HEK293 (cell line): ENCODE data around the gene ZXDC.

ENCODE experiments used
- BCL11A ChIP-seq: fragments of 450-650 bp; formaldehyde crosslinking; IDR thresholded peaks from 2 replicates; pipeline ENCODE4 v1.5.1; 2016; ENCODE audit warnings: low read depth, missing biosample characterization, missing genetic modification characterization
- TF ChIP-seq, protein P1 (sequence below): fragments of 450-650 bp; formaldehyde crosslinking; IDR thresholded peaks from 2 replicates; pipeline ENCODE4 v1.5.1; 2016; ENCODE audit warnings: missing biosample characterization, missing genetic modification characterization

DNA sequence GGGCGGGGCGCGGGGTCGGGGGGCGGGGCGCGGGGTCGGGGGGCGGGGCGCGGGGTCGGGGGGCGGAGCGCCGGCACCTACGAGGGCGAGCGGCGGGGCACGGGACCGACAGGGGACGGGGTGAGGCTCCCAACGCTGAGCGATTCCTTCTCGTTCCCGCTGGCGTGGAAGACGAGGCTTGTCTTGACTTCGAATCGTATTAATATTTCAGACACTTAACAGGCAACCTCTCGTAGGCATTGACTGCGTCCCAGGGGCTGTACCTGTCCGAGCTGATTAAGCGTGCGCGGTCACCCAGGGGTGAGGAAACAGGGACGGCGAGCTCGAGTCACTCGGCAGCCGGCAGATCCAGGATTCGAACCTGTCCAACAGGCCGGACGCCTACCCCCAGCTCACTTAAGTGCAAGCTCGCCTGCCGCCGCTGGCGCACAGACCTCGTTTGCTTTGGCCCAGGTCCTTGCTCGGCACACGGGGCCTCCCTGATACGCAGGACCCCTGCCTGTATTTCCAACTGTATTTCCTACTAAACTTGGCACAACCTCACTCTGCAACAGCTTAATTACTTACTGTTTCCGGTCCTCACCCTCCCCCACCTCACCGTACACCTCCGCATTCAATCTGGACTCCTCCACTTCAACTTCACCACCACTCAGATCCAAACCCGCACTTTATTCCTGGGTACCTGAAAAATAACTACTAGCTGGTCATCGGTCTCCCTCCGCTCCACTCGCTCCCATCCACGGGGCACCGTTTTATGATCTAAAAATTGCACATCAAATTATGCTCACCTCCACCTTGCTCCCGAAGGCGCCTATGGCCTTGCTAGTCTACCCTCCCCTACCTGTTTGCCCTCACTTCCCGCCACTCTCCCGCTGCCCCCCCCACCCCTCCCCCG lies 722 bp upstream of the ZXDC start:
- TF ChIP-seq, protein P1, sequence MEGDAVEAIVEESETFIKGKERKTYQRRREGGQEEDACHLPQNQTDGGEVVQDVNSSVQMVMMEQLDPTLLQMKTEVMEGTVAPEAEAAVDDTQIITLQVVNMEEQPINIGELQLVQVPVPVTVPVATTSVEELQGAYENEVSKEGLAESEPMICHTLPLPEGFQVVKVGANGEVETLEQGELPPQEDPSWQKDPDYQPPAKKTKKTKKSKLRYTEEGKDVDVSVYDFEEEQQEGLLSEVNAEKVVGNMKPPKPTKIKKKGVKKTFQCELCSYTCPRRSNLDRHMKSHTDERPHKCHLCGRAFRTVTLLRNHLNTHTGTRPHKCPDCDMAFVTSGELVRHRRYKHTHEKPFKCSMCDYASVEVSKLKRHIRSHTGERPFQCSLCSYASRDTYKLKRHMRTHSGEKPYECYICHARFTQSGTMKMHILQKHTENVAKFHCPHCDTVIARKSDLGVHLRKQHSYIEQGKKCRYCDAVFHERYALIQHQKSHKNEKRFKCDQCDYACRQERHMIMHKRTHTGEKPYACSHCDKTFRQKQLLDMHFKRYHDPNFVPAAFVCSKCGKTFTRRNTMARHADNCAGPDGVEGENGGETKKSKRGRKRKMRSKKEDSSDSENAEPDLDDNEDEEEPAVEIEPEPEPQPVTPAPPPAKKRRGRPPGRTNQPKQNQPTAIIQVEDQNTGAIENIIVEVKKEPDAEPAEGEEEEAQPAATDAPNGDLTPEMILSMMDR (tag by site-specific recombination) = no peak
- no peak for TF ChIP-seq BCL11A
